Activated gamma-delta T cell (primary cell): ENCODE measurements around the gene MYO9B.
"Not testable (repeated sequence)": the region's sequence is repeated elsewhere in the genome, so short reads cannot be mapped to it uniquely, and the experiment has no call there.

ENCODE experiments used
- DNase-seq: peaks from one replicate; lab custom pipeline; 2025; lab: John Stamatoyannopoulos, UW

The MYO9B gene

GRCh38 chr19:17145546-17146497, 70.2 kb downstream of the MYO9B start:
- no peak for DNase-seq

GRCh38 chr19:17148130-17148529, 72.6 kb downstream of the MYO9B start:
- DNase-seq: no peak

GRCh38 chr19:17149393-17150135, 74.0 kb downstream of the MYO9B start:
- no peak for DNase-seq

GRCh38 chr19:17153996-17154395, 78.4 kb downstream of the MYO9B start:
- no peak for DNase-seq

GRCh38 chr19:17155251-17155650, 79.7 kb downstream of the MYO9B start:
- no peak for DNase-seq

GRCh38 chr19:17156296-17156946, 80.8 kb downstream of the MYO9B start:
- no peak for DNase-seq

- DNase-seq: no peak
Observed at GRCh38 chr19:17156947-17157302, 81.3 kb downstream of the MYO9B start.

- no peak for DNase-seq
Observed at GRCh38 chr19:17158584-17158983, 83.0 kb downstream of the MYO9B start.

GRCh38 chr19:17159466-17160393, 84.2 kb downstream of the MYO9B start:
- DNase-seq: no peak

GRCh38 chr19:17160908-17161307, 85.3 kb downstream of the MYO9B start:
- no peak for DNase-seq

- DNase-seq: not testable (repeated sequence)
Observed at GRCh38 chr19:17162131-17162530, 86.6 kb downstream of the MYO9B start.

GRCh38 chr19:17162580-17162979, 87.0 kb downstream of the MYO9B start:
- DNase-seq: no peak

GRCh38 chr19:17163652-17164051, 88.1 kb downstream of the MYO9B start:
- DNase-seq: no peak

GRCh38 chr19:17164639-17165038, 89.1 kb downstream of the MYO9B start:
- no peak for DNase-seq

GRCh38 chr19:17165715-17166114, 90.1 kb downstream of the MYO9B start:
- DNase-seq: no peak

- DNase-seq: no peak
Observed at GRCh38 chr19:17170538-17171297, 95.1 kb downstream of the MYO9B start.

GRCh38 chr19:17171874-17172273, 96.3 kb downstream of the MYO9B start:
- DNase-seq: no peak

GRCh38 chr19:17172624-17173345, 97.2 kb downstream of the MYO9B start:
- DNase-seq: no peak

GRCh38 chr19:17178291-17178690, 102.7 kb downstream of the MYO9B start:
- no peak for DNase-seq
